ENCODE results near the gene ITCH.

GRCh38 chr20:34433391-34433790, 70.3 kb downstream of the ITCH start:
- TF ChIP-seq CTCF (IDR thresholded peaks at IDR 0.05): no peak
- TF ChIP-seq POLR2A (IDR thresholded peaks at IDR 0.05): no peak
- TF ChIP-seq EP300 (IDR thresholded peaks at IDR 0.05): no peak

Data from ovary (tissue), 3 donors.